ENCODE measurements around the gene PLA2G1B. TPM values are rescaled to one million over a fixed set of nuclear protein-coding genes. Genes with fewer than 3 reads are reported as not detected.

Gene PLA2G1B
- total RNA-seq, 1 experiment from 2014 or later = not detected

DNA sequence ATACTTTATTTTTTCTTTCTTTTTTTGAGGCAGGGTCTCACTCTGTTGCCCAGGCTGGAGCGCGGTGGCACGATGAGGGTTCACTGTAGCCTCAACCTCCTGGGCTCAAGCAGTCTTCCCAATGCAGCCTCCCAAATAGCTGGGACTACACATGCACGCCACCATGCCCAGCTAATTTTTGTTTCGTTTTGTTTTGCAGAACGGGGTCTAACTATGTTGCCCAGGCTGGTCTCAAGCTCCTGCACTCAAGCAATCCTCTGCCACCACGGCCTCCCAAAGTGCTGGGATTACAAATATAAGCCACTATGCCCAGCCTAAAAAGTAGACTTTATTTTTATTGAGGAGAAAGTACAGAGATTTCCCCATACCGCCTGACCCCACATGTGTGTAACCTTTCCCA, 46.1 kb upstream of the PLA2G1B start:
- Mint-ChIP-seq H3K27ac (ENCODE audit: unreplicated experiment) (no peak overlapping the region), H3K9me3 (ENCODE audit: low read depth, unreplicated experiment) (no peaks in the 10 kb centered on the region), H3K4me1 (ENCODE audit: low read depth, unreplicated experiment) (peaks cover 21% of the 10 kb centered on the region), H3K27me3 (ENCODE audit: unreplicated experiment) (peaks cover 82% of the 10 kb centered on the region), H3K4me3 (ENCODE audit: low read depth, unreplicated experiment) (no peak overlapping the region), H3K36me3 (ENCODE audit: insufficient read depth, unreplicated experiment) (peaks cover 11% of the 10 kb centered on the region)
- TF ChIP-seq CTCF (IDR thresholded peaks at IDR 0.05; ENCODE audit: unreplicated experiment) = no peak
- CTCF ChIA-PET = no interaction called here
- no peak for DNase-seq
- intact Hi-C loops (cut with micrococcal nuclease; ENCODE audit: unreplicated experiment) = no loop called here
- BruUV-seq (replicated peaks) = no TSS peak

- Mint-ChIP-seq H3K4me3 (ENCODE audit: low read depth, unreplicated experiment) (peak overlapping the region; percentile 55), H3K9me3 (ENCODE audit: low read depth, unreplicated experiment) (no peaks in the 10 kb centered on the region), H3K36me3 (ENCODE audit: insufficient read depth, unreplicated experiment) (peaks cover 18% of the 10 kb centered on the region), H3K27ac (ENCODE audit: unreplicated experiment) (no peak overlapping the region), H3K27me3 (ENCODE audit: unreplicated experiment) (peaks cover 85% of the 10 kb centered on the region), H3K4me1 (ENCODE audit: low read depth, unreplicated experiment) (peaks cover 13% of the 10 kb centered on the region)
- TF ChIP-seq CTCF (IDR thresholded peaks at IDR 0.05; ENCODE audit: unreplicated experiment) = no peak
- intact Hi-C loops (cut with micrococcal nuclease; ENCODE audit: unreplicated experiment) = no loop called here
- DNase-seq = no peak
- BruUV-seq (replicated peaks) = no TSS peak
- CTCF ChIA-PET = interaction anchor here (0.6 kb wide), 1 partner anchor 200 kb away, joined by 4 read pairs; no protein-coding TSS in a partner anchor
Measured at GRCh38 chr12:120370343-120371243, 43.0 kb upstream of the PLA2G1B start.

- Mint-ChIP-seq H3K36me3 (ENCODE audit: insufficient read depth, unreplicated experiment) (peaks cover 18% of the 10 kb centered on the region), H3K27me3 (ENCODE audit: unreplicated experiment) (peaks cover 78% of the 10 kb centered on the region), H3K9me3 (ENCODE audit: low read depth, unreplicated experiment) (no peaks in the 10 kb centered on the region), H3K27ac (ENCODE audit: unreplicated experiment) (no peak overlapping the region), H3K4me3 (ENCODE audit: low read depth, unreplicated experiment) (peak overlapping the region; percentile 55), H3K4me1 (ENCODE audit: low read depth, unreplicated experiment) (peaks cover 10% of the 10 kb centered on the region)
- CTCF ChIA-PET = interaction anchor here (0.6 kb wide), 1 partner anchor 199 kb away, joined by 4 read pairs; no protein-coding TSS in a partner anchor
- no peak for DNase-seq
- BruUV-seq (replicated peaks) = no TSS peak
- intact Hi-C loops (cut with micrococcal nuclease; ENCODE audit: unreplicated experiment) = no loop called here
- no peak for TF ChIP-seq CTCF (IDR thresholded peaks at IDR 0.05; ENCODE audit: unreplicated experiment)
Measured at GRCh38 chr12:120369603-120370342, 42.2 kb upstream of the PLA2G1B start.

- intact Hi-C loops (cut with micrococcal nuclease; ENCODE audit: unreplicated experiment) = no loop called here
- H3K27me3 Mint-ChIP-seq (ENCODE audit: unreplicated experiment) = peaks cover 74% of the 10 kb centered on the region
- TF ChIP-seq CTCF (IDR thresholded peaks at IDR 0.05; ENCODE audit: unreplicated experiment) = no peak
- H3K36me3 Mint-ChIP-seq (ENCODE audit: insufficient read depth, unreplicated experiment) = peaks cover 18% of the 10 kb centered on the region
- H3K9me3 Mint-ChIP-seq (ENCODE audit: low read depth, unreplicated experiment) = no peaks in the 10 kb centered on the region
- H3K27ac Mint-ChIP-seq (ENCODE audit: unreplicated experiment) = no peak within 1 kb of the TSS
- DNase-seq = no peak
- no TSS peak for BruUV-seq (replicated peaks)
- CTCF ChIA-PET = no interaction called here
- peaks cover 10% of the 10 kb centered on the region for H3K4me1 Mint-ChIP-seq (ENCODE audit: low read depth, unreplicated experiment)
- H3K4me3 Mint-ChIP-seq (ENCODE audit: low read depth, unreplicated experiment) = peak within 1 kb of the TSS; percentile 55
Measured at GRCh38 chr12:120368789-120369602, 41.4 kb upstream of the PLA2G1B start, which contains the start of gene MSI1. MSI1 (minus strand) TSS chr12:120369164; CDS start chr12:120369091, 73 bp downstream.

All from Calu3 (cell line).